ENCODE data around the gene MPP3.

The MPP3 gene

GRCh38 chr17:43831633-43832032 lies 1.3 kb downstream of the MPP3 start:
- DNase-seq: no peak

GRCh38 chr17:43830510-43831140 lies 2.3 kb downstream of the MPP3 start:
- no peak for DNase-seq

- no peak for DNase-seq
These were observed 3.2 kb downstream of the MPP3 start for GRCh38 chr17:43829738-43830137.

- DNase-seq: no peak
These were observed 5.3 kb downstream of the MPP3 start for GRCh38 chr17:43827596-43827995.

GRCh38 chr17:43826206-43826605 lies 6.7 kb downstream of the MPP3 start:
- DNase-seq: no peak

- DNase-seq: no peak
These were observed 7.4 kb downstream of the MPP3 start for GRCh38 chr17:43825567-43825966.

- no peak for DNase-seq
These were observed 9.4 kb downstream of the MPP3 start for GRCh38 chr17:43823350-43824084.

GRCh38 chr17:43822570-43823190 lies 10.3 kb downstream of the MPP3 start:
- no peak for DNase-seq

- no peak for DNase-seq
These were observed 12.2 kb downstream of the MPP3 start for GRCh38 chr17:43820759-43821158.

GRCh38 chr17:43818966-43819365 lies 14.0 kb downstream of the MPP3 start:
- DNase-seq: no peak

- DNase-seq: no peak
These were observed 15.1 kb downstream of the MPP3 start for GRCh38 chr17:43817826-43818225.

GRCh38 chr17:43816336-43817320 lies 16.3 kb downstream of the MPP3 start:
- no peak for DNase-seq

GRCh38 chr17:43814714-43815113 lies 18.2 kb downstream of the MPP3 start:
- DNase-seq: no peak

GRCh38 chr17:43814026-43814425 lies 18.9 kb downstream of the MPP3 start:
- no peak for DNase-seq

- DNase-seq: no peak
These were observed 19.6 kb downstream of the MPP3 start for GRCh38 chr17:43813386-43813785.

GRCh38 chr17:43812396-43813265 lies 20.3 kb downstream of the MPP3 start:
- DNase-seq: no peak

GRCh38 chr17:43810823-43811222 lies 22.1 kb downstream of the MPP3 start:
- DNase-seq: no peak

GRCh38 chr17:43810226-43810715 lies 22.7 kb downstream of the MPP3 start:
- no peak for DNase-seq

- DNase-seq: no peak
These were observed 23.8 kb downstream of the MPP3 start for GRCh38 chr17:43809121-43809520.

- no peak for DNase-seq
These were observed 24.9 kb downstream of the MPP3 start for GRCh38 chr17:43808076-43808475.

- no peak for DNase-seq
These were observed 27.8 kb downstream of the MPP3 start for GRCh38 chr17:43805117-43805516.

GRCh38 chr17:43803758-43804157 lies 29.2 kb downstream of the MPP3 start:
- no peak for DNase-seq

Measured in stimulated activated CD4-positive, alpha-beta T cell treated with anti-CD3 and anti-CD28 coated beads, Interleukin-4, amount 100 ng/mL, for 4 hours (primary cell).